H1 (cell line): ENCODE results near the gene HES2. TPM values are rescaled to one million over a fixed set of nuclear protein-coding genes. Genes with fewer than 3 reads are reported as not detected.

Experiments used
- CTCF ChIA-PET: fragments of 300-600 bp; sonication (Branson Sonifier 250); formaldehyde crosslinking; loops from one replicate; lab custom pipeline; 2021; ENCODE audit not compliant: partially characterized antibody; lab: Charles Lee
- POLR2A ChIA-PET: fragments of 300-600 bp; sonication (Branson Sonifier 250); formaldehyde crosslinking; loops from one replicate; lab custom pipeline; 2021; ENCODE audit warnings: inconsistent platforms; ENCODE audit not compliant: partially characterized antibody; lab: Charles Lee
- DNase-seq, 2 experiments: peaks; one replicate each; pipeline versions ENCODE4 v3.0.0 to v3.0.0-alpha.2; 2010 to 2022; ENCODE audit warnings: low spot score in 2 of 2, low read depth in 1 of 2, mixed read lengths in 1 of 2
- FAIRE-seq: peaks from 2 replicates; lab custom pipeline; 2011; peaks lifted over from hg19 to GRCh38; lab: Jason Lieb, UNC
- H2AFZ ChIP-seq: 2 replicates; pipeline ENCODE4 v1.8.1; 2012; ENCODE audit warnings: low read length, inconsistent platforms
- H2AK5ac ChIP-seq: 2 replicates; pipeline ENCODE4 v1.6.1; 2013; ENCODE audit warnings: low read depth, low read length
- H2BK120ac ChIP-seq: replicated peaks from 2 replicates; pipeline ENCODE3; 2013; ENCODE audit warnings: low read depth, low read length, inconsistent platforms
- H2BK12ac ChIP-seq: 2 replicates; pipeline ENCODE4 v1.6.1; 2013; ENCODE audit warnings: low read depth, low read length
- H2BK15ac ChIP-seq: 2 replicates; pipeline ENCODE4 v1.6.1; 2013; ENCODE audit warnings: low read length
- H2BK20ac ChIP-seq: 2 replicates; pipeline ENCODE4 v1.6.1; 2013; ENCODE audit warnings: low read length
- H2BK5ac ChIP-seq: 2 replicates; pipeline ENCODE4 v1.6.1; 2013; ENCODE audit warnings: low read depth, low read length
- H3K14ac ChIP-seq: 2 replicates; pipeline ENCODE4 v1.6.1; 2013; ENCODE audit warnings: inconsistent platforms; ENCODE audit not compliant: insufficient read length
- H3K18ac ChIP-seq: 2 replicates; pipeline ENCODE4 v1.6.1; 2013; ENCODE audit warnings: low read length; ENCODE audit errors: extremely low read depth
- H3K23ac ChIP-seq: 2 replicates; pipeline ENCODE4 v1.6.1; 2013; ENCODE audit warnings: inconsistent platforms; ENCODE audit not compliant: insufficient read length
- H3K23me2 ChIP-seq: 2 replicates; pipeline ENCODE4 v1.6.1; 2013; ENCODE audit warnings: low read depth, low read length
- H3K27ac ChIP-seq: 2 replicates; pipeline ENCODE4 v1.6.1; 2011; ENCODE audit warnings: low read depth, low read length, inconsistent platforms
- H3K27me3 ChIP-seq, 4 experiments: replicated peaks in 1 of 4; 1 replicate in 1 of 4; 2 replicates in 3 of 4; pipeline versions ENCODE4 v1.6.1 to v1.8.1; 2011 to 2013; ENCODE audit warnings: low read length in 3 of 4, mild to moderate bottlenecking in 3 of 4, inconsistent platforms in 2 of 4, mixed read lengths in 2 of 4, moderate library complexity in 1 of 4; ENCODE audit not compliant: control insufficient read depth in 3 of 4, insufficient read depth in 3 of 4; ENCODE audit errors: extremely low read depth in 1 of 4
- H3K36me3 ChIP-seq, 4 experiments: 2 replicates each; pipeline versions ENCODE4 v1.6.1 to v1.8.1; 2011 to 2013; ENCODE audit warnings: mild to moderate bottlenecking in 4 of 4, low read length in 3 of 4, moderate library complexity in 2 of 4, control low read depth in 1 of 4, inconsistent platforms in 1 of 4; ENCODE audit not compliant: insufficient read depth in 4 of 4, control insufficient read depth in 2 of 4
- H3K4ac ChIP-seq: replicated peaks from 2 replicates; pipeline ENCODE3; 2013; ENCODE audit warnings: low read length, low read depth, mixed read lengths, inconsistent platforms; ENCODE audit not compliant: insufficient read length
- H3K4me1 ChIP-seq, 4 experiments: replicated peaks in 1 of 4; 1 replicate in 1 of 4; 2 replicates in 3 of 4; pipeline versions ENCODE4 v1.6.1 to v1.8.1; 2011 to 2013; ENCODE audit warnings: low read length in 3 of 4, inconsistent platforms in 2 of 4, mixed read lengths in 1 of 4; ENCODE audit not compliant: insufficient read depth in 4 of 4, control insufficient read depth in 3 of 4
- H3K4me2 ChIP-seq, 2 experiments: 2 replicates each; pipeline versions ENCODE4 v1.6.1 to v1.8.1; 2011 to 2013; ENCODE audit warnings: low read depth in 2 of 2, low read length in 2 of 2, control low read depth in 1 of 2, inconsistent platforms in 1 of 2, mild to moderate bottlenecking in 1 of 2; ENCODE audit not compliant: insufficient read depth in 1 of 2
- H3K4me3 ChIP-seq, 4 experiments: fragments of 200-600, 300-600 bp in 1 of 4; sonication (generic), shearing (Covaris generic), sonication (Bioruptor Twin) in 1 of 4; 2 replicates each; pipeline versions ENCODE4 v1.5.1 to v1.8.1; 2011 to 2016; ENCODE audit warnings: low read length in 4 of 4, low read depth in 3 of 4, control low read depth in 2 of 4, inconsistent platforms in 2 of 4, mild to moderate bottlenecking in 2 of 4, mixed read lengths in 1 of 4, moderate library complexity in 1 of 4; ENCODE audit not compliant: insufficient read depth in 2 of 4; ENCODE audit errors: extremely low read depth in 1 of 4
- H3K56ac ChIP-seq: replicated peaks from 2 replicates; pipeline ENCODE3; 2013; ENCODE audit warnings: low read depth, mild to moderate bottlenecking, mixed read lengths, low read length, inconsistent platforms; ENCODE audit not compliant: insufficient read length
- H3K79me1 ChIP-seq: 2 replicates; pipeline ENCODE4 v1.6.1; 2013; ENCODE audit warnings: low read depth, low read length, control low read depth
- H3K79me2 ChIP-seq, 2 experiments: 2 replicates each; pipeline versions ENCODE4 v1.6.1 to v1.8.1; 2012 to 2013; ENCODE audit warnings: low read length in 2 of 2, mild to moderate bottlenecking in 2 of 2, inconsistent platforms in 1 of 2; ENCODE audit not compliant: insufficient read depth in 2 of 2, control insufficient read depth in 1 of 2
- H3K9ac ChIP-seq, 4 experiments: replicated peaks in 1 of 4; 1 replicate in 1 of 4; 2 replicates in 3 of 4; pipeline versions ENCODE4 v1.6.1 to v1.8.1; 2011 to 2013; ENCODE audit warnings: low read depth in 3 of 4, low read length in 3 of 4, control low read depth in 2 of 4, mild to moderate bottlenecking in 2 of 4, moderate library complexity in 2 of 4, inconsistent platforms in 1 of 4; ENCODE audit errors: extremely low read depth in 1 of 4
- H3K9me3 ChIP-seq, 2 experiments: 2 replicates each; pipeline versions ENCODE4 v1.6.1 to v1.8.1; 2012 to 2013; ENCODE audit warnings: mild to moderate bottlenecking in 2 of 2, moderate library complexity in 2 of 2, control low read depth in 1 of 2, inconsistent platforms in 1 of 2, low read depth in 1 of 2, low read length in 1 of 2, mixed read lengths in 1 of 2; ENCODE audit not compliant: insufficient read depth in 2 of 2
- H4K20me1 ChIP-seq, 2 experiments: replicated peaks in 1 of 2; 2 replicates each; pipeline versions ENCODE3 to v1.8.1; 2011 to 2013; ENCODE audit warnings: inconsistent platforms in 2 of 2, low read length in 2 of 2, mild to moderate bottlenecking in 1 of 2; ENCODE audit not compliant: insufficient read depth in 2 of 2, control insufficient read depth in 1 of 2
- H4K5ac ChIP-seq: 2 replicates; pipeline ENCODE4 v1.6.1; 2013; ENCODE audit warnings: low read length, low read depth, mixed read lengths, inconsistent platforms; ENCODE audit not compliant: insufficient read length
- H4K8ac ChIP-seq: 2 replicates; pipeline ENCODE4 v1.8.0; 2013; ENCODE audit warnings: mild to moderate bottlenecking, moderate library complexity, low read length, inconsistent platforms; ENCODE audit not compliant: insufficient read depth; ENCODE audit errors: extremely low read depth
- H4K91ac ChIP-seq: replicated peaks from 2 replicates; pipeline ENCODE3; 2013; ENCODE audit warnings: low read length, mixed read lengths, inconsistent platforms; ENCODE audit not compliant: insufficient read length
- ATF2 ChIP-seq: IDR thresholded peaks from 2 replicates; pipeline ENCODE4 v1.6.1; 2012; ENCODE audit warnings: low read length, inconsistent platforms
- CBX5 ChIP-seq: fragments of 300-800, 300-1000 bp; sonication (generic); IDR thresholded peaks from 2 replicates; pipeline ENCODE4 v1.7.1; 2016; ENCODE audit warnings: antibody characterized with exemption, low read length, low read depth
- EP300 ChIP-seq, 2 experiments: IDR thresholded peaks; 1 replicate in 1 of 2; 2 replicates in 1 of 2; pipeline ENCODE4 v1.6.1; 2011 to 2012; ENCODE audit warnings: low read depth in 2 of 2, low read length in 2 of 2, mild to moderate bottlenecking in 2 of 2, borderline replicate concordance in 1 of 2, inconsistent platforms in 1 of 2, moderate library complexity in 1 of 2
- FOSL1 ChIP-seq: IDR thresholded peaks from 2 replicates; pipeline ENCODE4 v1.6.1; 2011; ENCODE audit warnings: mild to moderate bottlenecking, low read depth, low read length, moderate library complexity; ENCODE audit not compliant: insufficient read depth
- GABPA ChIP-seq: IDR thresholded peaks from 2 replicates; pipeline ENCODE4 v1.6.1; 2011; ENCODE audit warnings: mild to moderate bottlenecking, low read length, moderate library complexity, borderline replicate concordance; ENCODE audit not compliant: insufficient read depth
- NANOG ChIP-seq: IDR thresholded peaks from 2 replicates; pipeline ENCODE4 v1.6.1; 2011; ENCODE audit warnings: low read length, low read depth, mild to moderate bottlenecking, inconsistent platforms; ENCODE audit not compliant: insufficient read depth, poor library complexity, severe bottlenecking
- POLR2AphosphoS5 ChIP-seq: IDR thresholded peaks from 2 replicates; pipeline ENCODE4 v1.6.1; 2011; ENCODE audit warnings: low read depth, low read length
- SIX5 ChIP-seq: IDR thresholded peaks from 2 replicates; pipeline ENCODE4 v1.6.1; 2011; ENCODE audit warnings: mild to moderate bottlenecking, low read depth, low read length
- TBP ChIP-seq: IDR thresholded peaks from 2 replicates; pipeline ENCODE4 v1.6.1; 2011; ENCODE audit warnings: low read depth, low read length, improper control_type of control experiment
- TCF12 ChIP-seq: IDR thresholded peaks from 2 replicates; pipeline ENCODE4 v1.6.1; 2011; ENCODE audit warnings: low read depth, mild to moderate bottlenecking, low read length
- WGBS, 2 experiments: shearing (Covaris generic) in 1 of 2; methylation state at CpG; one replicate each; pipeline versions ENCODE4 v1.1.6 to v1.1.7; 2013 to 2015; ENCODE audit warnings: low lambda C conversion rate in 2 of 2, mixed read lengths in 2 of 2, inconsistent platforms in 1 of 2, low coverage in 1 of 2, missing lambda C conversion rate in 1 of 2; ENCODE audit not compliant: insufficient replicate concordance in 2 of 2, insufficient coverage in 1 of 2, insufficient read length in 1 of 2; ENCODE audit errors: extremely low coverage in 1 of 2, missing lambda C conversion rate in 1 of 2; 5-methylcytosine and 5-hydroxymethylcytosine counted together
- polyA plus RNA-seq, 7 experiments: library from polyadenylated mRNA; depleted of rRNA in 3 of 7; stranded (reverse) in 5 of 7; unstranded in 2 of 7; fragments of >200 nt in 5 of 7; fragments of 200-250 nt in 2 of 7; gene quantifications; 1 replicate in 5 of 7; 2 replicates in 1 of 7; 4 replicates in 1 of 7; pipeline versions ENCODE4 v1.2.1 to v1.2.3, GENCODE V29; 2011 to 2013; ENCODE audit warnings: missing spikeins in 2 of 7, mixed read lengths in 2 of 7
- total RNA-seq: library from RNA; stranded (reverse); fragmentation: NEBNext Ultra II Directional; extraction: Animal tissue kit (Norgen Biotek cat#: 25700); gene quantifications from 2 replicates; pipeline ENCODE4 v1.2.1, GENCODE V29; 2021

The HES2 gene
- total and polyA plus RNA-seq, 2 of the 8 experiments (the other 6 are each of a cell fraction or from before 2014, with no cell fraction given), result 0.15 to 0.53 TPM

DNA sequence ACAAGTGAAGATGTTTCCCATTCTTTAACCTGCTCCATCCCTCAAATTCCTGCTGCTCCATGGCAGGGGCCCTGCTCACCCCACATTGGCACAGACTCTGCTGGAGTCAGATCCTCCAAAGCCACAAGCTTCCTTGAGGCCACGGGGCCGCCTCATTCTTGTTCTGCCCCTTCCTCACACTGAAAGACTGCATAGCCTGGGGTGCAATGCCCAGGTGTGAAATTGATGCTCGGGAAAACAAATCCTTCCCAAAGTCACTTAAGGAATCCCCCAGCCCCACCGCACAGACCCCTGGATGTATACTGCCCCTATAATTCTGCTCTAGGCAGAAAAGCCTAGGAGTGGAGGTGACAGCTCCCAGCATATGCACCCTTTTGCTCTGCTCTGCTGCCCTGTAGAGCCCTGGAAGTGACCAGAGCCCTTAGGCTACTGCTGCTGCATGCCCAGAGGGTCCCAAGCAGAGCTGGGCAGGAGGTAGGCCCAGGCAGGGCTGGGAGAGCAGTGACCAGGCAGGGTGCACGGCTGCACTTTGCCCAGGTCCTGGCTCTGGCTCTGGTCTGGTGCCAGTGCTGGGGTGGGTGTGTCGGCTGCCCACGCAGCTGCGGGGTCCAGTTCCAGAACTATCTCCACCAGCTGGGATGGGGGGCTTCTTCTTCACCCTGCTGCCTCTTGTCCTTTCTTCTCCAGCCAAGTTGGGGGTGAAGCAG lies 1.6 kb downstream of the HES2 start:
- H3K36me3 ChIP-seq, result peaks cover 0 to 8% (median 0%) of the 10 kb centered on the region in 4 experiments; a peak in 1 of 8 replicates
- H4K20me1 ChIP-seq, result peaks cover 0 to 7% of the 10 kb centered on the region in 2 experiments
- no peaks in the 10 kb centered on the region for H3K9me3 ChIP-seq
- 85% methylated on average over 8 of the region's 8 CpGs; no CpG with 5 or more reads in 1 of the 2 experiments for WGBS, 2 experiments
- H3K23ac ChIP-seq, result no peak overlapping the region
- no peak overlapping the region for H3K9ac ChIP-seq
- H2BK20ac ChIP-seq, result 0 out of 2 replicates have a peak overlapping the region, but pooled peaks have one; percentile 80
- peaks cover 6 to 22% (median 10%) of the 10 kb centered on the region in 4 experiments for H3K4me1 ChIP-seq
- no peak overlapping the region for H3K14ac ChIP-seq
- H4K5ac ChIP-seq, result no peak overlapping the region
- POLR2A ChIA-PET, result interaction anchor here (1.0 to 1.9 kb wide), 2 partner anchors 24 to 30 kb away, joined by 3 to 4 read pairs; partner anchors contain the start of gene ACOT7
- CTCF ChIA-PET, result interaction anchor here (0.6 to 58.4 kb wide), 9 partner anchors 8 to 1643 kb away, joined by 3 to 1769 read pairs (median 5); partner anchors contain the start of gene RNF207
- peaks cover 11% of the 10 kb centered on the region; the same call in 1 of the 2 replicates for H3K23me2 ChIP-seq
- H2AK5ac ChIP-seq, result no peak overlapping the region
- no peak overlapping the region for H3K56ac ChIP-seq
- no peak overlapping the region for H2BK120ac ChIP-seq
- peaks cover 57 to 84% (median 81%) of the 10 kb centered on the region in 4 experiments for H3K27me3 ChIP-seq
- no peak for DNase-seq
- no peak for FAIRE-seq
- H2AFZ ChIP-seq, result no peak overlapping the region
- no peak overlapping the region; a peak in 1 of 4 replicates for H3K4me2 ChIP-seq
- no peaks in the 10 kb centered on the region for H3K79me1 ChIP-seq
- H3K4me3 ChIP-seq, result peak overlapping the region in 1 of 4 experiments; percentile 60; a peak in 1 of 8 replicates
- no peaks in the 10 kb centered on the region for H3K79me2 ChIP-seq
- H4K8ac ChIP-seq, result no peak overlapping the region
- peak overlapping the region; percentile 88; the same call in 1 of the 2 replicates for H2BK15ac ChIP-seq
- no peak overlapping the region for H2BK5ac ChIP-seq
- no peak overlapping the region for H3K18ac ChIP-seq
- no peak overlapping the region for H4K91ac ChIP-seq
- no peak overlapping the region for H3K4ac ChIP-seq
- no peak overlapping the region for H3K27ac ChIP-seq
- H2BK12ac ChIP-seq, result no peak overlapping the region
- TF ChIP-seq NANOG (no peak), SIX5 (no peak), POLR2AphosphoS5 (no peak), EP300 (IDR thresholded peaks at IDR 0.05; ENCODE audit: borderline replicate concordance in 1 of 2, low read depth in 2 of 2, low read length in 2 of 2) (no peak), TBP (no peak), CBX5 (no peak), FOSL1 (no peak), GABPA (no peak), ATF2 (no peak), TCF12 (no peak)
